Measurements from ENCODE around the gene DRGX.

DRGX gene

GRCh38 chr10:49325131-49325915 lies 70.6 kb downstream of the DRGX start:
- Histone ChIP-seq H3K27me3 (ENCODE audit: insufficient read depth, low read depth, severe bottlenecking) (peaks cover 11% of the 10 kb centered on the region), H3K9me3 (ENCODE audit: severe bottlenecking) (no peaks in the 10 kb centered on the region), H3K36me3 (no peaks in the 10 kb centered on the region), H3K27ac (no peak overlapping the region), H3K4me3 (ENCODE audit: low read depth, low read length) (no peak overlapping the region)
- DNase-seq: no peak
- TF ChIP-seq, protein P1, sequence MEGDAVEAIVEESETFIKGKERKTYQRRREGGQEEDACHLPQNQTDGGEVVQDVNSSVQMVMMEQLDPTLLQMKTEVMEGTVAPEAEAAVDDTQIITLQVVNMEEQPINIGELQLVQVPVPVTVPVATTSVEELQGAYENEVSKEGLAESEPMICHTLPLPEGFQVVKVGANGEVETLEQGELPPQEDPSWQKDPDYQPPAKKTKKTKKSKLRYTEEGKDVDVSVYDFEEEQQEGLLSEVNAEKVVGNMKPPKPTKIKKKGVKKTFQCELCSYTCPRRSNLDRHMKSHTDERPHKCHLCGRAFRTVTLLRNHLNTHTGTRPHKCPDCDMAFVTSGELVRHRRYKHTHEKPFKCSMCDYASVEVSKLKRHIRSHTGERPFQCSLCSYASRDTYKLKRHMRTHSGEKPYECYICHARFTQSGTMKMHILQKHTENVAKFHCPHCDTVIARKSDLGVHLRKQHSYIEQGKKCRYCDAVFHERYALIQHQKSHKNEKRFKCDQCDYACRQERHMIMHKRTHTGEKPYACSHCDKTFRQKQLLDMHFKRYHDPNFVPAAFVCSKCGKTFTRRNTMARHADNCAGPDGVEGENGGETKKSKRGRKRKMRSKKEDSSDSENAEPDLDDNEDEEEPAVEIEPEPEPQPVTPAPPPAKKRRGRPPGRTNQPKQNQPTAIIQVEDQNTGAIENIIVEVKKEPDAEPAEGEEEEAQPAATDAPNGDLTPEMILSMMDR (IDR thresholded peaks at IDR 0.05; ENCODE audit: low read depth, low read length): no peak

GRCh38 chr10:49324711-49325110 lies 71.2 kb downstream of the DRGX start:
- Histone ChIP-seq H3K27me3 (ENCODE audit: insufficient read depth, low read depth, severe bottlenecking) (peaks cover 11% of the 10 kb centered on the region), H3K9me3 (ENCODE audit: severe bottlenecking) (no peaks in the 10 kb centered on the region), H3K36me3 (no peaks in the 10 kb centered on the region), H3K27ac (no peak overlapping the region), H3K4me3 (ENCODE audit: low read depth, low read length) (no peak overlapping the region)
- TF ChIP-seq, protein P1 (IDR thresholded peaks at IDR 0.05; ENCODE audit: low read depth, low read length): no peak
- no peak for DNase-seq

- H3K9me3 ChIP-seq (ENCODE audit: severe bottlenecking): no peaks in the 10 kb centered on the region
- H3K27me3 ChIP-seq (ENCODE audit: insufficient read depth, low read depth, severe bottlenecking): peaks cover 11% of the 10 kb centered on the region
- no peak overlapping the region for H3K27ac ChIP-seq
- H3K4me3 ChIP-seq (ENCODE audit: low read depth, low read length): no peak overlapping the region
- no peaks in the 10 kb centered on the region for H3K36me3 ChIP-seq
- TF ChIP-seq, protein P1 (IDR thresholded peaks at IDR 0.05; ENCODE audit: low read depth, low read length): no peak
- DNase-seq: no peak
These were observed 72.0 kb downstream of the DRGX start for GRCh38 chr10:49323896-49324270.

DNA sequence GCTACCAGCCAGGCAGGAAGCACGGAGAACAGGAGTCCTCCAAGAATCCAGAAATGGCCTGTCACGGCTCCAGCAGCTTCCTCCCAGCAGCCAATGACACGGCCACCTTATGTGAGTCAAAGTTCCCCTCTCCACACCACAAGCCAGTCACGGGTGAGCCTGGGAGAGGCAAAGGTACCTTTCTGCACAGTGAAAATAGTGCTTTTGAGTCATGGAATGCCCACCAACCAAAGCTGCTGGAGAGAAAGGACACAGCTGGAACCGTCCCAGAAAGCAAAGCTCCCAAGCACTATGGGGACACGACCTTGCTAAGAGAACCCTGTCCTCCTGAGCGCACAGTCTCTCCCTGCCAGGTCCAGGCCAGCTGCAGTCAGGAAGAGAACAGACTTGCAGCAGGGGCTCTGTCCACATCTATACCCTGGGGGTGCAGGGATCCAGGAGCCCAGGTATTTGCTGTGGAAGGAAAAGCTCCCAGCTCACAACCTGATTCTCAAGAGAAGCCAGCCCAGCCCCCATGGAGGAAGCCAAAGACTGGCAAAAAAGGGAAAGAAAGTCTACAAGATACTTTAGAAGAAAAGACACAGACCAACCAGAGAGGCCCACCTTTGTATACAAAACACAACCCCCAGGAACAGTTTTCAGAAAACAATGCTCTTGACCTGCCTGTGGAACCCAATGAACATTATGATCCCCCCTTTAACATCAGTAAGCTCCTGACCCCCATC lies 72.6 kb downstream of the DRGX start:
- no peak overlapping the region for H3K4me3 ChIP-seq (ENCODE audit: low read depth, low read length)
- H3K36me3 ChIP-seq: no peaks in the 10 kb centered on the region
- H3K9me3 ChIP-seq (ENCODE audit: severe bottlenecking): no peaks in the 10 kb centered on the region
- TF ChIP-seq, protein P1 (IDR thresholded peaks at IDR 0.05; ENCODE audit: low read depth, low read length): no peak
- no peak for DNase-seq
- H3K27ac ChIP-seq: no peak overlapping the region
- peaks cover 9% of the 10 kb centered on the region for H3K27me3 ChIP-seq (ENCODE audit: insufficient read depth, low read depth, severe bottlenecking)

DNA sequence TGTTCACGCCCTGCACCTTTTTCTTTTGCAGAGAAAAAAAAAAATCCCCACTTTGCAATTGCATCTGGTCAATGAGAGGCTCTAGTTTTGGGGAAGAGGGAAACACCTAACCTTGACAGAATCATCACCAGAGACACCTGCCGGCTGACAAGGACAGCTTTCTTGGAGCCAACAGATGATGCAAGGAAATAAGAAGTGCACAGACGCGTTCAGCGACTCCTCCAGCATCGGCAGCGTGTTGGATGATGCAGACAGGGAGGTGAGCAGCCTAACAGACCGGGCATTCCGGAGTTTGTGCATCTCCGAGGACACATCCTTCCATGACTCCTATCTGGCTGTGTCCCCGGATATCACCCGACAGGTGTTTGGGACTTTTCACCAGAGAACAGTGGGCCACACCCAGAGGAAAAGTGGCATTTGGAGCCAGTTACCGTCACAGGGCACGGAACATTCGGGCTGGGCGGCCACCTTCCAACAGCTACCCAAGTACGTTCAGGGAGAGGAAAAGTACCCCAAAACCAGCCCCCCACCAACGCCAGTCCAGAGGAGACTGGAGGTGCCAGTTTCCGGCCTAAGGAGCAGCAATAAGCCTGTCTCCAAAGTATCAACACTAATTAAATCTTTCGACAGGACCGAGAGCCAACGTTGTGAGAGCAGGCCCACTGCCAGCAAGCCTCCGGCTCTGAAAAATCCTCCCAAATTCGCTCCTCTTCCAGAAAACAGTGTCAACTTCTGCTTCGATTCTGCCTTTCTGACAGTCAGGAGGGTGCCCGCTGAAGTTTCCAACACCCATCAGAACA lies 73.3 kb downstream of the DRGX start:
- H3K27ac ChIP-seq: no peak overlapping the region
- no peak overlapping the region for H3K4me3 ChIP-seq (ENCODE audit: low read depth, low read length)
- no peaks in the 10 kb centered on the region for H3K9me3 ChIP-seq (ENCODE audit: severe bottlenecking)
- no peaks in the 10 kb centered on the region for H3K36me3 ChIP-seq
- no peak for DNase-seq
- TF ChIP-seq, protein P1 (IDR thresholded peaks at IDR 0.05; ENCODE audit: low read depth, low read length): no peak
- peaks cover 8% of the 10 kb centered on the region for H3K27me3 ChIP-seq (ENCODE audit: insufficient read depth, low read depth, severe bottlenecking)
